Gastrocnemius medialis (tissue), 4 donors: ENCODE measurements around the gene INPP5F.

Source experiments
- POLR2A ChIP-seq, 2 donors: fragments of 450-650 bp; IDR thresholded peaks; one replicate each; pipeline ENCODE4 v1.6.1; 2017; ENCODE audit warnings: antibody characterized with exemption in 2 of 2, mild to moderate bottlenecking in 2 of 2, moderate library complexity in 2 of 2
- TF ChIP-seq, protein P1 (sequence below), 5 experiments: fragments of 450-650 bp in 3 of 5; fragments of 200-600 bp in 2 of 5; sonication (generic) in 2 of 5; IDR thresholded peaks in 4 of 5; conservative IDR thresholded peaks in 1 of 5; 1 replicate in 4 of 5; 2 replicates in 1 of 5; pipeline ENCODE4 v1.5.1; 2016 to 2019; ENCODE audit warnings: antibody characterized with exemption in 5 of 5, mild to moderate bottlenecking in 3 of 5, moderate library complexity in 3 of 5

DNA sequence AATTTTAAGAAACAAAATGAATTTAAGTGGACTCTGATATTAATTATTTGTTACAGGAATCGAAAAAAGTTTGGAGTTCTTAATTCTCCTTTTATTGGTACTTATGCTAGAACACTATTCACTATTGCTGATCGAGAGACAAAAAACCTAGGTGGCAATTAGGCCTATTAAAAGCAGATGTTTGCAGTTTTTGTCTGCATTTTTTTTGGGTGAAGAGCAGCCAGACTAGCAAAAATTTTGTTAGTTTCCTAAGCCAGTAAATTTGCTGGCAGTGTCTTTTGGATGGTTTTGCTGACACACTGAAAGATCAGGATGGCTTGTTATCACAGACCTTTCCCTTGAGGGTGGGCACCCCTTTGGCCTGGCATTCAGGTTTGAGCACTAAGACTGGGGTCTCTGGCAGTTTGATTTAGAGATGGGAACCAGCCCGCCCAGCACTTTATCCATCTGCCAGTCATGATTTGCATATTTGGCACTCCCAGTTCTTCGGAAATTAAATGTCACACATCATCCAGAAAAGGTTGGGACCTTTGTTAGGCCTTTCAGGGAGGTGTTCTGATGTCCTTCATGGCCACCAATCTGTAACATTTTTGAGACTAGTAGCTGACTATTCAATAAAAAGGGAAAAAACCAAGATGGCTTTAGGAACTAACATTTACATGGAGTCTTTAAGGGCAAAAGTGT lies 57.3 kb downstream of the INPP5F start:
- TF ChIP-seq, protein P1, sequence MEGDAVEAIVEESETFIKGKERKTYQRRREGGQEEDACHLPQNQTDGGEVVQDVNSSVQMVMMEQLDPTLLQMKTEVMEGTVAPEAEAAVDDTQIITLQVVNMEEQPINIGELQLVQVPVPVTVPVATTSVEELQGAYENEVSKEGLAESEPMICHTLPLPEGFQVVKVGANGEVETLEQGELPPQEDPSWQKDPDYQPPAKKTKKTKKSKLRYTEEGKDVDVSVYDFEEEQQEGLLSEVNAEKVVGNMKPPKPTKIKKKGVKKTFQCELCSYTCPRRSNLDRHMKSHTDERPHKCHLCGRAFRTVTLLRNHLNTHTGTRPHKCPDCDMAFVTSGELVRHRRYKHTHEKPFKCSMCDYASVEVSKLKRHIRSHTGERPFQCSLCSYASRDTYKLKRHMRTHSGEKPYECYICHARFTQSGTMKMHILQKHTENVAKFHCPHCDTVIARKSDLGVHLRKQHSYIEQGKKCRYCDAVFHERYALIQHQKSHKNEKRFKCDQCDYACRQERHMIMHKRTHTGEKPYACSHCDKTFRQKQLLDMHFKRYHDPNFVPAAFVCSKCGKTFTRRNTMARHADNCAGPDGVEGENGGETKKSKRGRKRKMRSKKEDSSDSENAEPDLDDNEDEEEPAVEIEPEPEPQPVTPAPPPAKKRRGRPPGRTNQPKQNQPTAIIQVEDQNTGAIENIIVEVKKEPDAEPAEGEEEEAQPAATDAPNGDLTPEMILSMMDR (IDR thresholded peaks at IDR 0.05 in 4 of 5, conservative IDR thresholded peaks at IDR 0.05 in 1 of 5): no peak
- TF ChIP-seq POLR2A (IDR thresholded peaks at IDR 0.05): no peak
